Astrocyte of the spinal cord (primary cell): Measurements from ENCODE around the gene CDH6.
"Not testable (repeated sequence)": the region's sequence is repeated elsewhere in the genome, so short reads cannot be mapped to it uniquely, and the experiment has no call there.

Experiments
- DNase-seq: peaks from one replicate; pipeline ENCODE4 v3.0.0; 2011; ENCODE audit warnings: low read depth, low spot score
- H3K4me3 ChIP-seq: 2 replicates; pipeline ENCODE4 v1.5.1; 2011; ENCODE audit warnings: low read depth, mild to moderate bottlenecking, low read length, moderate library complexity
- CTCF ChIP-seq: IDR thresholded peaks from 2 replicates; pipeline ENCODE4 v1.5.1; 2012; ENCODE audit warnings: low read depth, mild to moderate bottlenecking, low read length, inconsistent platforms
- in situ Hi-C: cut with HindIII; loops from 2 replicates; pipeline ENCODE4 v1.10.0; 2017; ENCODE audit warnings: low sequenced_read_pairs

Gene CDH6

DNA sequence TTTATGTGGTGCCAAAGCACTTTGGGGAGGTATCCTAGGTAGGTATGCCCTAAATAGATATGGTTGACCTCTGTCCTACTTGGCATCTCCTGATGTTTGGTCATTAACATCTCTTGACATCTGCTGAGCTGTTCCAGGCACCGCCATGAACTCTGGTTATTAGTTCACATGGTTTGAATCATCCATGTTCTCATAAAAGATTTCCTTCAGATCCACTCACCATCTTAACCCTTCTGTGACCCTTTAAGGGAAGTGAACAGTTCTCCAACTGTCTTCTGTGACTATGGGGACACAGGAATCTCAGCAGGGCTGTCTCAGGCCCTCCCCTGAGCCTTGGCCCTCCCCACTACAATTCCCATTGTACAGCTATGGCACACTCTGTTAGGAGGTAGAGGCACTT is 167.7 kb downstream of the CDH6 start:
- in situ Hi-C loops: no loop called here
- no peak for TF ChIP-seq CTCF
- peak; percentile 63 for DNase-seq
- no peak overlapping the region for H3K4me3 ChIP-seq

GRCh38 chr5:31361704-31362528 is 168.4 kb downstream of the CDH6 start:
- DNase-seq, in situ Hi-C loops, H3K4me3 ChIP-seq: not testable (repeated sequence)

DNA sequence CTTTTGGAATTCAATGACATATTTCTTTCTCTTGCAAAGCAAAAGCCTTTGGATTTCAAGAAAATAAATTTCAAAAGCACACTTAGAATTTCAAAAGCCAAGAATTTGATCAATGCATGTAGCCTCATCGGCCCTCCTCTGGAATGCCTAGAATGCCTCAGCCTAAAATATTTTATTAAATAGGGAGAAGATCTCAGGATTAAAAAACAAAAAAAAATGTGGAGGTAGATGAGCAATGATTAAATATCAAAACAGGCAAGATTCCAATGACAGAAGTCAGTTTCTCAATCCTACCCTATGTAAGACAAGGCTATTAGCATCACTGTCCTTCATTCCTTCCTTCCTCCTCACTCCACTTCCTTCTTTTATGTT is 169.0 kb downstream of the CDH6 start:
- in situ Hi-C loops: no loop called here
- DNase-seq: no peak
- TF ChIP-seq CTCF: no peak
- H3K4me3 ChIP-seq: no peak overlapping the region

DNA sequence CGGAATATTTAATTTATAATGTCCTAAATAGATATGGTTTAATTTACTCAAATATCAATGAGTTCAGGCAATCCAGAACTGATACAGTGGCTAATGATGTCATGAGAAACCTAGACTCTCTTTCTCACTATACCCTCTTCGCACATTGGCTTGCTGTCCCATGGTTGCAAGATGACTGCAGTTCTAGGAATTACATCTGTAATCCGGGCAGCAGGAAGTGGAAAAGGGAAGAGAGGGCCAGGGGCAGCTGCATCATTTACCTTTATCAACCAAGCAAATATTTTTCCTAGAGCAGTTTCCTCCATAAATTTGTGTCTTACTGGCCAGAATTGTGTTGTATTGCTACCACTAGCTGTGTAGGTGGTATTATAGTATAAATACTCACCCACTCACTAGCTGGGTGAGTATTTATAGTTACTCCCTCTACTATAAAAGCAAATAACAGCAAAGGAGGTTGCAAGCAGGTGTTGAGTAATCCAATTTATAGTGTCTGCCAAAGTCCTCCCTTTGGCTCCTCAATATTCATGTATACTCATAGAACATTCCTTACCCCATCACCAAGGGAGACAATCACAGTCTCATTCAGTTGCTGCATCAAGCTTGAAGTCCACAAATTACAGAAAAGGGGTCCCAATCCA is 169.6 kb downstream of the CDH6 start:
- DNase-seq: no peak
- no peak for TF ChIP-seq CTCF
- in situ Hi-C loops: no loop called here
- H3K4me3 ChIP-seq: no peak overlapping the region

GRCh38 chr5:31364881-31365636 is 171.6 kb downstream of the CDH6 start:
- no peak for TF ChIP-seq CTCF
- in situ Hi-C loops: no loop called here
- no peak overlapping the region for H3K4me3 ChIP-seq
- DNase-seq: peak; percentile 69

DNA sequence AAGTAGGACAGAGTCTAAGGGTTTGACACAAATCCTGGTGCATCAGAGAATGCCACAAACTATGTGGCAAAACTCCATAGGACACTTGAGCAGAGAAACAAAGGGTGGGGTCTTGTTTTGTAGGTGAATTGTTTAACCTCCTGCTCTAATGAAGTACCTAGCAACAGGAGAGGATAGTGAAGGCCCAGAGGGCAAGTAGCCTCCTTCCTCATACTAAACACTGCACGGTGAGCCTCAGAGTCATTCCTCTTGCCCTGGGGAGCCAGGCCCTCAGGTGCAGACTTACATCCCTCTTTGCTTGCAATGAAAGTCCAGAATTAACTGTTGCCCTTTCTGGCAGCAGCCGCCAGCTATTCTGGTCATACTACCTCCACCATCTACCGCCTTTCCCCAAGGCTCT is 172.3 kb downstream of the CDH6 start:
- TF ChIP-seq CTCF: no peak
- no peak overlapping the region for H3K4me3 ChIP-seq
- no peak for DNase-seq
- in situ Hi-C loops: no loop called here

DNA sequence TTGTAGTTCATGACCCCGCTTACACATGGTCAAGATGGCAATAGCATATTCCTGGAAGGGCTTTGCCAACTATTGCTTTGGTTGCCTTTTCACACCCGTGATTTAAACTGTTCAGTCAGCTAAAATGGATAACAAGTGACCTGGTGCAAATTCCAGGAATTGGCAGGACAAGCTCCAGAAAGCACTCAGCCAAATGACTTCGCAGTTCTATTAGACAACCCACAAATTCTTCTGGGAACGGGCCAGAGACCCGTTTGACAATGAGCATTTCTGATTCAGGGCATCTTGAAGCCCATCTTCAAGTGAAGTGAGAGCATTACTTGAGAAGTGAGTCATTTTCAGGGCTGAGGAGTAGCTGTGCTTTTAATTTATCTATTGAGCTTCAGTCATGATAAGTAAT is 173.5 kb downstream of the CDH6 start:
- DNase-seq: peak; percentile 39

More for the DNA sequence above, 173.5 kb downstream of the CDH6 start:
- in situ Hi-C loops: no loop called here
- TF ChIP-seq CTCF: no peak
- H3K4me3 ChIP-seq: no peak overlapping the region
